ENCODE results near the gene GRN. TPM values are rescaled to one million over a fixed set of nuclear protein-coding genes. Genes with fewer than 3 reads are reported as not detected.
A peak's percentile ranks its signal among the peaks of the same experiment; 100 is the strongest.

The GRN gene
- total and polyA plus RNA-seq, 2 of the 8 experiments (the other 6 are each of a cell fraction or from before 2014, with no cell fraction given) = 108 to 387 TPM

DNA sequence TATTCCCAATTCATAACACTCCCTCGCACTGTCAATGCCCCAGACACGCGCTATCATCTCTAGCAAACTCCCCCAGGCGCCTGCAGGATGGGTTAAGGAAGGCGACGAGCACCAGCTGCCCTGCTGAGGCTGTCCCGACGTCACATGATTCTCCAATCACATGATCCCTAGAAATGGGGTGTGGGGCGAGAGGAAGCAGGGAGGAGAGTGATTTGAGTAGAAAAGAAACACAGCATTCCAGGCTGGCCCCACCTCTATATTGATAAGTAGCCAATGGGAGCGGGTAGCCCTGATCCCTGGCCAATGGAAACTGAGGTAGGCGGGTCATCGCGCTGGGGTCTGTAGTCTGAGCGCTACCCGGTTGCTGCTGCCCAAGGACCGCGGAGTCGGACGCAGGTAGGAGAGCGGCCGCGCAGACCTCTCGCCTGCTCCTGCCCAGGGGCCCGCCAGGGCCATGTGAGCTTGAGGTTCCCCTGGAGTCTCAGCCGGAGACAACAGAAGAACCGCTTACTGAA, at the start of gene GRN (continued):
- TF ChIP-seq, protein P1, sequence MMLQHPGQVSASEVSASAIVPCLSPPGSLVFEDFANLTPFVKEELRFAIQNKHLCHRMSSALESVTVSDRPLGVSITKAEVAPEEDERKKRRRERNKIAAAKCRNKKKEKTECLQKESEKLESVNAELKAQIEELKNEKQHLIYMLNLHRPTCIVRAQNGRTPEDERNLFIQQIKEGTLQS (IDR thresholded peaks at IDR 0.05; ENCODE audit: insufficient read depth, low read depth, low read length) = peak; percentile 98
- TF ChIP-seq SP2 (IDR thresholded peaks at IDR 0.05; ENCODE audit: low read length) (peak; percentile 51), ZNF274 (IDR thresholded peaks at IDR 0.05; ENCODE audit: borderline replicate concordance, extremely low read depth, low read length) (no peak), CEBPB (IDR thresholded peaks at IDR 0.05; ENCODE audit: low read depth, low read length) (no peak), TAF1 (IDR thresholded peaks at IDR 0.05; ENCODE audit: low read depth, low read length) (peak; percentile 93), E2F6 (IDR thresholded peaks at IDR 0.05) (peak; percentile 76), USF2 (IDR thresholded peaks at IDR 0.05; ENCODE audit: low read length) (peak; percentile 99), BACH1 (IDR thresholded peaks at IDR 0.05; ENCODE audit: low read length) (no peak), POLR2A (IDR thresholded peaks at IDR 0.05; ENCODE audit: control extremely low read depth in 1 of 2, low read depth in 2 of 2, low read length in 2 of 2) (peak; percentile 76 to 86), GABPA (IDR thresholded peaks at IDR 0.05; ENCODE audit: borderline replicate concordance, insufficient read depth, low read length) (no peak), SAP30 (IDR thresholded peaks at IDR 0.05; ENCODE audit: insufficient read depth, insufficient replicate concordance, low read length) (peak; percentile 77), CHD2 (IDR thresholded peaks at IDR 0.05; ENCODE audit: low read length) (peak; percentile 80), SIX5 (IDR thresholded peaks at IDR 0.05; ENCODE audit: low read depth, low read length) (no peak), CHD1 (IDR thresholded peaks at IDR 0.05; ENCODE audit: low read depth, low read length) (no peak), RAD21 (IDR thresholded peaks at IDR 0.05 in 1 of 2, conservative IDR thresholded peaks at IDR 0.05 in 1 of 2; ENCODE audit: low read depth in 2 of 2, low read length in 2 of 2) (no peak), KDM5A (IDR thresholded peaks at IDR 0.05; ENCODE audit: low read length) (peak; percentile 77), ATF2 (IDR thresholded peaks at IDR 0.05; ENCODE audit: low read length) (no peak), SP4 (IDR thresholded peaks at IDR 0.05; ENCODE audit: low read length) (peak; percentile 99), TCF12 (IDR thresholded peaks at IDR 0.05; ENCODE audit: low read depth, low read length) (peak; percentile 54; the same call in 1 of the 2 replicates), CREB1 (IDR thresholded peaks at IDR 0.05) (peak; percentile 48), EP300 (IDR thresholded peaks at IDR 0.05; ENCODE audit: borderline replicate concordance in 1 of 2, low read depth in 2 of 2, low read length in 2 of 2) (peak in 1 of 2 experiments; percentile 67; a peak in 1 of 3 replicates), CBX5 (IDR thresholded peaks at IDR 0.05; ENCODE audit: low read depth, low read length) (no peak)
